Adipocyte (in vitro differentiated cells): ENCODE measurements around the gene CXXC5.

ENCODE experiments used
- DNase-seq: peaks from one replicate; pipeline ENCODE4 v3.0.0-alpha.2; 2015; ENCODE audit warnings: low read depth
- H3K27me3 ChIP-seq: replicated peaks from 2 replicates; pipeline ENCODE4 v1.7.0; 2013; ENCODE audit warnings: mild to moderate bottlenecking, low read length, moderate library complexity; ENCODE audit not compliant: control insufficient read depth, insufficient read depth
- H3K36me3 ChIP-seq: 2 replicates; pipeline ENCODE4 v1.7.0; 2013; ENCODE audit warnings: low read length, mild to moderate bottlenecking, moderate library complexity; ENCODE audit not compliant: control insufficient read depth, insufficient read depth, severe bottlenecking
- H3K4me1 ChIP-seq: 2 replicates; pipeline ENCODE4 v1.7.0; 2013; ENCODE audit warnings: mild to moderate bottlenecking, low read length, moderate library complexity; ENCODE audit not compliant: control insufficient read depth, insufficient read depth
- H3K4me3 ChIP-seq: 2 replicates; pipeline ENCODE4 v1.7.0; 2013; ENCODE audit warnings: mild to moderate bottlenecking, low read length, moderate library complexity
- H3K9ac ChIP-seq: 2 replicates; pipeline ENCODE4 v1.7.0; 2013; ENCODE audit warnings: mild to moderate bottlenecking, low read length, moderate library complexity
- H3K9me3 ChIP-seq: 2 replicates; pipeline ENCODE4 v1.7.0; 2013; ENCODE audit warnings: mild to moderate bottlenecking, low read length, moderate library complexity; ENCODE audit not compliant: control insufficient read depth

Gene CXXC5

DNA sequence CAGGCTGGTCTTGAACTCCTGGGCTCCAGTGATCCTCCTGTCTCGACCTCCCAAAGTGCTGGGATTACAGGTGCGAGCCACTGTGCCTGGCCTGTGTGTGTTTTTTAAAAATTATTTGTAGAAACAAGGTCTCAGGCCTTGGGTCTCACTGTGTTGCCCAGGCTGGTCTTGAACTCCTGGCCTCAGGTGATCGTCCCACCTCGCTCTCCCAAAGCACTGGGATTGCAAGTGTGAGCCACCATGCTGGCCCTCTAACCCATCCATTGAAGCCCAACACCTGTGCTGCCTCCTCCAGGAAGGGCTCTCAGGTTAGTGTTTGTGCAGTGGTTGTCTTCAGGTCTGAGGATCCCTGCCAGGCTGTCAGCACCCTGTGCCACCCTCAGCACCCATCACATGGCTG, 56.6 kb downstream of the CXXC5 start:
- Histone ChIP-seq H3K36me3 (no peaks in the 10 kb centered on the region), H3K27me3 (no peaks in the 10 kb centered on the region), H3K9me3 (no peaks in the 10 kb centered on the region), H3K9ac (no peak overlapping the region), H3K4me3 (no peak overlapping the region), H3K4me1 (peaks cover 10% of the 10 kb centered on the region)
- DNase-seq = no peak

DNA sequence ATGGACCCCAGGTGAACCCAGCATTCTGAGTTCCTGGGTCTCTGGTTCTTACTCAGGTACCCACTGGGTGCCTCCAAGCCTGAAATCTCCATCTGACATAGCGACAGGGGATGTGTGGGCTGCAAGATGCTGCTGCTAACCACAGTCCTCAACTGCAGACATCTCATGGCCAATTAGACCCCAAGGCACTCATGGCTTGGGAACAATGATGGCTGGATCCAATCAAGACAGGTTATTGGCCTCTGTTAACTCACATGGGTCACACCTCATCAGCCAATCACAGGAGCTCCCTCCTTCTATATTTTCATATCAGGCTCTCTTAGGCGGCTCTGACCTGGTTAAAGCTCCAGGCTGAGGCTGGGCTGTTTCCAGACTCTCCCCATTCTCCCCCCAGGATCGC, 57.0 kb downstream of the CXXC5 start:
- H3K4me3 ChIP-seq = no peak overlapping the region
- H3K27me3 ChIP-seq = no peaks in the 10 kb centered on the region
- H3K9ac ChIP-seq = no peak overlapping the region
- no peak for DNase-seq
- H3K36me3 ChIP-seq = no peaks in the 10 kb centered on the region
- H3K4me1 ChIP-seq = peaks cover 10% of the 10 kb centered on the region
- no peaks in the 10 kb centered on the region for H3K9me3 ChIP-seq

DNA sequence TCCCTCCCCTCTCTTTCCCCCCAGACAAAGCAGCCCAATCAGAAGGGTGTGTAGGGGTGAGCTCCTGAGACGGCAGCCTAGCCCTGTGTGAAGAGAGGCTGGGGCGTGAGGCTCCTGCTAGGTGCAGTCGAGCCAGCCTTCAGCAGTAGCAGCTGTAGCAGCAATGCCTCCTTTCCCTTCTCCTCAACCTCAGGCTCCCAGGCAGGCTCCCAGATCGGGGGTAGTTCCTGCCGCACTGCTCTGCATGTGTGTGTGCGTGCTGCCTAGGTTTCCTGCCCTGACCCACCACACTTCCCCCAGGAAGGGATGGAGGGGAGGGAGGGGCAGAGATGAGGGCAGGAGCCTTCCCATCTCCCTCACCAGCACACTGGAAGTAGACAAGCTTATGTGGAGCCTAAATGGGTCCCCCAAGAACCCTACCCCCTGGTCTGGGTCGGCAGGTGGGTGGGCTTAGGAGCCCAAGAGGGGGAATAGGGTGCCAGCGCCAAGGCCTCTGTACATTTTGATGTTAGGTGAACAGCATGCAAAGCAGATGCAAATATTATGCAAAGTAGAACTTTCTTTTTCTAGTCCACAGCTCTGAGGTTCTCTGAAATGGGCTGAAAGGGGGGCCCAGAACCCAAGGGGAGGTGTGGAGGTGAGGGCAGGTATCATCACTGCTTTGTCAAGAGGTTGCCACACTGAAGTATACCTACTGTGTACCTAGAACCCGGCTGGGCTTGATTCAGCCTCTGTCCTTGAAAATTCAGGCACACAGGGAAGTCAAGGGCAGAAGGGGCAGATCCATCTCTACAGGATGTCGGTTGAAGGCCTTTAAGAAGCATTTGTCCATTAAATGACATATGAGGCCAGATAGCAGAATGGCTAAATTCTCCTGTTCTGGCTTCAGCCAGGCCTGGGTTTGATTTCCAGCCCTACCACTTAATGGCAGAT, 57.8 kb downstream of the CXXC5 start:
- Histone ChIP-seq H3K27me3 (no peaks in the 10 kb centered on the region), H3K4me1 (peaks cover 17% of the 10 kb centered on the region), H3K9ac (no peak overlapping the region), H3K4me3 (no peak overlapping the region), H3K36me3 (no peaks in the 10 kb centered on the region), H3K9me3 (no peaks in the 10 kb centered on the region)
- no peak for DNase-seq

DNA sequence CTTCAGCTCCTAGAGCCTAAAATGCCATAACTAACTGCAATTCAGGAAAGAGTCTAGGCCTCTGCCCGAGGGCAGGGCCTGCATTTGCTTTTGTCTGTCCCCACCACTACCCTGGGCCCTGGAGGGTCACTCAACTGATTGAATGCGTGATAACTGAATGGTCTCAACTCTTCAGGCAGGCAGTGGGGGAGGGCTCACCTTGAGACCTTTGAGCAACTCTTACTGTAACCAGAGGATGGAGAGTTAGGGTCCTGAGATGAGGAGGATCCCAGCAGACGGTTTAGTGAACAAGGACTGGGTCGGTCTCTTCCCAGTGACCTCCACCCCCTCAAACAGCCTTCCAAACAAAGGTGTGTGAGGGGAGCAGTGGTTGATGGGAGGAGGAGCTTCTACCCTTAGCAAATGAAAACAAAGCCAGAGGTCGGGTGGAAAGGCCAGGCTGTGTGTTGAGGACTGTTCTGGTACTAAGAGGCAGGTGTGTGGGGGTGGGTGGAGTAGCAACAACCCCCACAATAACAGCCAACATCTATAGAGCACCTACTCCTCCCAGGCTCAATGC, 59.4 kb downstream of the CXXC5 start:
- H3K27me3 ChIP-seq = no peaks in the 10 kb centered on the region
- H3K36me3 ChIP-seq = no peaks in the 10 kb centered on the region
- peaks cover 21% of the 10 kb centered on the region for H3K4me1 ChIP-seq
- H3K9me3 ChIP-seq = no peaks in the 10 kb centered on the region
- DNase-seq = no peak
- no peak overlapping the region for H3K4me3 ChIP-seq
- H3K9ac ChIP-seq = no peak overlapping the region

DNA sequence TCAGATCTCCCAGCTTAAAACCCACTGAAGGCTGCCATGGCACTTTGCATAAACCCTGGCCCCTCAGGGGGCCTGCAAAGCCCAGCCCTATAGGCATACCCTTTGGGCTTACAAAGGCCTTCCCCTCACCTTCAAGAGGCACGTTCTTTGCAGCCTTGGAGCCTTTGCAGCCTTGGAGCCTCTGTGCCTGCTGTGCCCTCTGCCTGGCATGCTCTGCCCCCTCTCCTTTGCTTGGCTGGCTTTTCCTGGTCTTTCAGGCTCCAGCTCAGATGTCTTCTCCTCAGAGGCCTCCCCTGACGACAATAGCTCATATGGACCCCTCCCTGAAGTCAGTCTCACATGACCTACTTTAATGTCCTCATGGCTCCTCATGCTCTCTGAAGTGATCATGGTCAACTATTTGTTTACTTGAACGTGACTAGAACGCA, 60.3 kb downstream of the CXXC5 start:
- no peaks in the 10 kb centered on the region for H3K27me3 ChIP-seq
- H3K9me3 ChIP-seq = no peaks in the 10 kb centered on the region
- H3K4me3 ChIP-seq = no peak overlapping the region
- H3K36me3 ChIP-seq = no peaks in the 10 kb centered on the region
- peaks cover 21% of the 10 kb centered on the region for H3K4me1 ChIP-seq
- no peak overlapping the region for H3K9ac ChIP-seq
- no peak for DNase-seq

DNA sequence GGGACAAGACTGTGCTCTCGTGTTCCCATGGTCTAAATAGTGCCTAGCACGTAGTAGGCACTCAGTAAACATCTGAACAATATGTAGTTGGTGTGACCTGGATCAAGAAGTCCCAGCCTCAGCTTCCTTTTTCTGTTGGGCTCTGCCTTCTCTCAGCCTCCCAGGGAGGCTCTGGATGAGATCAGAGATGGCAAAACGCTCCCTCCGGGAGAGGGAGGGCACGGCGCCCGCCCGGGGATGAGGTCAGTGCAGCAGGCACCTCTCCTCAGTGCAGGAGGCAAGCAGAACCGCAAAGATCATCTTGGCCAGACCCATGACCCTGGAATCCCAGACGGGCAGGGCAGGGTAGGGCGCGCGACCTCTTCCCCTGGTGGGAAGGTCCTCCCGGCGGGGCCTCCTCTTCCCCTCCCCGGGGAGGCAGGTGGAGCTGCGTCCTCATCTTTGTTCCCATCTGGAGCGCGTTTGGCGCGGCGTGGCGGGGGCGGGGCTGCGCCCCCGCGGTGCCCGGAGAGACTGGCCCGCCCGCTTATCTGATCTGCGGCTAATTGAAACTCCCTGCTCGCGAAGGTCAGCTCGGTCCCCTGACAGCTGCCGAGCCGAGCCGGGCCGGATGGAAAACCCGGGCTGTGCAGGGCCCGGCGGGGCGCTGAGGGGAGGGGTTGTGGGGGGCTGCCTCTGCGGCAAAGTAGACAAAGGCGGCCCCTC, 60.9 kb downstream of the CXXC5 start:
- peak; percentile 80 for DNase-seq
- Histone ChIP-seq H3K9ac (no peak overlapping the region), H3K4me1 (peaks cover 21% of the 10 kb centered on the region), H3K4me3 (peak overlapping the region; percentile 51), H3K27me3 (no peaks in the 10 kb centered on the region), H3K36me3 (no peaks in the 10 kb centered on the region), H3K9me3 (no peaks in the 10 kb centered on the region)

DNA sequence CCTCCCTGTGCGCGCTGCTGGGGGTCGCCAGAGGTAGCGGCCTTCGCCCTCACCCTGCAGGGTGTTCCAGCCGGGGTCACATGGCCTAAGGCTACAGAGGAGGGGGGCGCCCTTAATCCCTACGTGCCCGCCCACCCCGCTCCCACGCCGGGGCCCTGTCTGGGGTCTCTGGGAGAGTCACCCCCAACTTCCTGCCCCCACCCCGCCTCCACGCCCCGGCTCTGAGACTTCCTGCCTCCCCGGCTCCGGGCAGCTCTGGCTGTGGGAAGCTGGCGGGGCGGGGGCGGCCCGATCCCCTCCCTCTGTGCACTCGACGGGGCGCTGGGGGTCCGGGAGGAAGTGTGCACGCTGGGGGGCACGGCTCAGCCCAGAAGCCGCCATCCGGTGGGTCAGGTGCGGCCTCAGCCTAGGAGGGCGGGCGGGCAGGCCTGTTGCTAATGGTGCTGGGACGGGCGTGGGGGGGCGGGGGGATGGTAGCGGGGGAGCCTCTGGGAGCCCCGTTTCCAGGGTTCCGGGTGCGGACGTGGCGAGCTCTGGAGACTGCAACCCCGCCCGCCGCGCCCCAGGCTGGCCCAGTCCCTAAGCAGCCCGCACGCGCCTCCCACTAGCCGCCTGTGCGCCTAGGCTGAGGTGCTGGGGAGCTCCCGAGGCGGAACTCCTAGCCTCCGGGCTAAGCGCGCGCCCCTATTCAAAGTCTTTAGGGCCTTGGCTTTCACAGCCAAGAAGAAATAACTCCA, 61.6 kb downstream of the CXXC5 start:
- Histone ChIP-seq H3K4me3 (peak overlapping the region; percentile 51), H3K9ac (no peak overlapping the region), H3K9me3 (no peaks in the 10 kb centered on the region), H3K27me3 (no peaks in the 10 kb centered on the region), H3K36me3 (no peaks in the 10 kb centered on the region), H3K4me1 (peaks cover 21% of the 10 kb centered on the region)
- no peak for DNase-seq

DNA sequence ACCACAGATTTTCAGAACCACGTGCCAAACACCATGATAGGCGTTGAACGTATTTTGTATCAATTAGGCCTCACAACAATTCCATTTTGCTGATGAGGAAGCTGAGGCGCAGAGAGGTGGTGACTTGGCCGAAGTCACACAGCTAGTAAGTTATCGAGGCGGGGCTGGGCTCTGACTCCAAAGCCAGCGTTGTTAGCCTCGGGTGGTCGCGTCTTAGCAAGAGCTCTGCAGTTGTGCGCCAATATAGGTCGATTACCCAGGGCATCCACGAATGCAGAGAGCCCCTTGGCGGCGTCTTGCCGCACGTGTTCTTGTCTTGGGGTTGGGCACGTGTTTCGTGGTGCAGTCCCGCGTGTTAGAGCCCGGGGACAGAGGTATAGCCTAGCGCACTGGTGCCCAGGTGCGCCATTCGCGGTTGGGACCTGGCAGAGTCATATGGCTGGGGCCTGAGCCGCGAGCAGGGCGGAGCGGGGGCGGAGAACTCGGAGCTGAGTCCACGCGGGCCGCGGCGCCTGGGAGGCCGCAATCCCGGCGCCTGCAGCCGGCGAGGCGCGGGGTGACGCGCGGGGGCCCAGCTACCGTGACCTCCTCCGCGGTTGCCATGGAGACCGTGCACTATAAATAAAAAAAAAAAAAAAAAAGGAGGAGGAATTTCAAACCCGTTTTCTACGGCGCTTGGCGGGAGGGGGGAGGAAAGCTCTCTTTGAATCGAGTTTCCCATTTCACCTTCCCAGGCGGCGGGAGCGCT, 62.3 kb downstream of the CXXC5 start:
- Histone ChIP-seq H3K4me1 (peaks cover 21% of the 10 kb centered on the region), H3K4me3 (peak overlapping the region; percentile 74), H3K36me3 (no peaks in the 10 kb centered on the region), H3K27me3 (no peaks in the 10 kb centered on the region), H3K9ac (peak overlapping the region; percentile 39), H3K9me3 (no peaks in the 10 kb centered on the region)
- DNase-seq = peak; percentile 73

DNA sequence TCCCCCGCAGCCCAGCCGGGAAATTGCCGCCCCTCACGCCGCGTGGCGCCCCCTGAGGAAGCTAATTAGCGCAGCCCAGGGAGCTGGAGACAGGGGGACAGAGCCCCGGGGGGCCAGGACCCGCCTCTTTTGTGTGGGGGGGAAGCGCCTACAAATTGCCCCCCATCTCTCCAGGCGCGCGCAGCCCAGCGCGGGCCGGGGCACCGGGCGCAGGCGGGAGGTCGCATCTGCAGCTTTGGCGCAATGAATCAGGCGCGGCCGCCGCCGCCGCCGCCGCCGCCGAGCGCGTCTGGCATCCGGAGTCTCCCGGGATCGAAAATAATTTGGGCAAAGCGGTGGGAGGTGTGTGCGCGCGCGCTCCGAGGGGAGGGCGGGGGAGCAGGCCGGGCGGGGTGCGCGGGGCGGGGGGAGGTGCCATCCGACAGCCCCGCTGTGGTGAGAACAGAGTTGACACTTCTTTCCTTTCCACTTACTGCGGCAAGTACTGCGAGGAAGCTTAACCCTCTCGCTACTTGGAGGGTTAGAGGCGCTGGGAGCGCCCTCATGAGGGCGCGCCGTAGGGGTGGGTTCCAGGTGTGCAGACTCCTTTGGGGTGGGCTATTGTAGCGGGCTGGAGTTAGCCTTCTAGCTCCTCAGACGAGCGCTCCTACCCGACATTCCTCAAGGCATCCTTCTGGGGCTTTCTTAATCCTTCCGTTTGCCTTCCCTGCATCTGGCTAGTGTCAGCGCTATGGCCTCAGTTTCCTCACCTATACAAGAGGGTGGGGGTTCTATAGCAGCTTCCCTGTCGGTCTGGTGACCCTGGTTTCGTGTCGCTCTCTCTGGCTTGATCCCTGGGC, 63.1 kb downstream of the CXXC5 start:
- Histone ChIP-seq H3K9ac (peak overlapping the region; percentile 39), H3K9me3 (no peaks in the 10 kb centered on the region), H3K4me1 (peaks cover 21% of the 10 kb centered on the region), H3K27me3 (no peaks in the 10 kb centered on the region), H3K4me3 (peak overlapping the region; percentile 74), H3K36me3 (no peaks in the 10 kb centered on the region)
- DNase-seq = peak; percentile 81

DNA sequence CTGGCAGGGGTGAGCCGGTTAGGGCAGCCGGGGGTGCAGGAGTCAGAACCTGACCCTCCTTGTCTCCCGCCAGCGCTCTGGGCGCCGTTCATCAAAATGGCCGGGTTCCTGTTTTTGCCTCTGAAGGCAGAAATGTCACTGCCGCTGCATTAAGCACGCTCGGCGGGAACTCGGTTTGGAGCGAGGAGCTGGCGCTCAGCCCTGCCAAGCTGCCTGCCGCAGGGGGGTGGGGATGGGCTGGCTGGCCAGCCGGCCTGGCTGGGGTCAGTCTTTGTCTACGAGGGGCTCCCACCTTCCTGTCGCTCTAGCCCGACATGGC, 63.7 kb downstream of the CXXC5 start:
- Histone ChIP-seq H3K36me3 (no peaks in the 10 kb centered on the region), H3K27me3 (no peaks in the 10 kb centered on the region), H3K9me3 (no peaks in the 10 kb centered on the region), H3K4me1 (peaks cover 21% of the 10 kb centered on the region), H3K9ac (no peak overlapping the region), H3K4me3 (no peak overlapping the region)
- no peak for DNase-seq
